Lower leg skin (tissue), 4 donors: ENCODE measurements around the gene KRT3. TPM values are rescaled to one million over a fixed set of nuclear protein-coding genes. Genes with fewer than 3 reads are reported as not detected.
A peak's percentile ranks its signal among the peaks of the same experiment; 100 is the strongest.

Source experiments
- DNase-seq, 2 donors: peaks; one replicate each; pipeline ENCODE4 v3.0.0-alpha.2; 2019; ENCODE audit warnings: low spot score in 2 of 2
- H3K4me3 ChIP-seq: fragments of 200-600 bp; sonication (generic); 2 replicates; pipeline ENCODE4 v1.5.1; 2017; ENCODE audit warnings: mild to moderate bottlenecking, low read depth; ENCODE audit not compliant: poor library complexity, severe bottlenecking
- POLR2A ChIP-seq, 2 donors: fragments of 450-650 bp; IDR thresholded peaks; one replicate each; pipeline ENCODE4 v1.6.1; 2016 to 2017; ENCODE audit warnings: antibody characterized with exemption in 2 of 2, mild to moderate bottlenecking in 1 of 2, moderate library complexity in 1 of 2
- WGBS, 2 donors: methylation state at CpG; one replicate each; pipeline ENCODE4 v1.1.5; 2018; 5-methylcytosine and 5-hydroxymethylcytosine counted together
- intact Hi-C: fragments of 100-400 bp; cut with DNase I; formaldehyde crosslinking; loops from one replicate; pipeline ENCODE4 v1.15.0; 2023; ENCODE audit warnings: low total_unique reads
- total RNA-seq, 4 donors: library from RNA; depleted of rRNA; stranded (reverse); fragments of >200 nt; gene quantifications; one replicate each; pipeline ENCODE4 v1.1.0, GENCODE V29; 2016
- TF ChIP-seq, protein P1 (sequence below), 3 donors: fragments of 450-650 bp; IDR thresholded peaks; one replicate each; pipeline ENCODE4 v1.5.1; 2016; ENCODE audit warnings: antibody characterized with exemption in 3 of 3, mild to moderate bottlenecking in 3 of 3, moderate library complexity in 2 of 3

The KRT3 gene
- total RNA-seq, 4 donors from 2014 or later = not detected

DNA sequence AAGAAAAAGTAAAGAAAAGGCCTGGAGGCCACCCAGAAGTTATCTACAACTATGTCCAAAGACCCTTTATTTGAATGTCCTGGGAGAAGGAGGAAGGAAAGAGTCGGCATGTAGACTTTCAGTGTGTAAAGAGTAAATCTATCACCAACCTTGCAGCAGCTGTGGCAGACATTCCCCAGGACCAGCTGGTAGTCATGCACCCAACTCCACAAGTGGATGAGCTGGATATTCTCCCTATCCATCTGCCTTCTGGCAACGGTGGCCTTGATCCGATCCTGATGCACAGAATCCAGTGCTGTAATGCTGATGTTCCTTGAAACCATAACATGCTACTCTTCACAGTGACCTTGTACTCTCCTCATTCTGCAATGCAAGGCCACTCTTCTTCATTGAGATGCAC is 46.1 kb downstream of the KRT3 start:
- 74 to 75% methylated on average over 3 of the region's 3 CpGs for WGBS, 2 donors
- intact Hi-C loops = no loop called here
- no peak overlapping the region for H3K4me3 ChIP-seq
- no peak for TF ChIP-seq POLR2A (IDR thresholded peaks at IDR 0.05)
- TF ChIP-seq, protein P1, sequence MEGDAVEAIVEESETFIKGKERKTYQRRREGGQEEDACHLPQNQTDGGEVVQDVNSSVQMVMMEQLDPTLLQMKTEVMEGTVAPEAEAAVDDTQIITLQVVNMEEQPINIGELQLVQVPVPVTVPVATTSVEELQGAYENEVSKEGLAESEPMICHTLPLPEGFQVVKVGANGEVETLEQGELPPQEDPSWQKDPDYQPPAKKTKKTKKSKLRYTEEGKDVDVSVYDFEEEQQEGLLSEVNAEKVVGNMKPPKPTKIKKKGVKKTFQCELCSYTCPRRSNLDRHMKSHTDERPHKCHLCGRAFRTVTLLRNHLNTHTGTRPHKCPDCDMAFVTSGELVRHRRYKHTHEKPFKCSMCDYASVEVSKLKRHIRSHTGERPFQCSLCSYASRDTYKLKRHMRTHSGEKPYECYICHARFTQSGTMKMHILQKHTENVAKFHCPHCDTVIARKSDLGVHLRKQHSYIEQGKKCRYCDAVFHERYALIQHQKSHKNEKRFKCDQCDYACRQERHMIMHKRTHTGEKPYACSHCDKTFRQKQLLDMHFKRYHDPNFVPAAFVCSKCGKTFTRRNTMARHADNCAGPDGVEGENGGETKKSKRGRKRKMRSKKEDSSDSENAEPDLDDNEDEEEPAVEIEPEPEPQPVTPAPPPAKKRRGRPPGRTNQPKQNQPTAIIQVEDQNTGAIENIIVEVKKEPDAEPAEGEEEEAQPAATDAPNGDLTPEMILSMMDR (IDR thresholded peaks at IDR 0.05) = no peak
- DNase-seq = peak in 1 of 2 donors; percentile 66

DNA sequence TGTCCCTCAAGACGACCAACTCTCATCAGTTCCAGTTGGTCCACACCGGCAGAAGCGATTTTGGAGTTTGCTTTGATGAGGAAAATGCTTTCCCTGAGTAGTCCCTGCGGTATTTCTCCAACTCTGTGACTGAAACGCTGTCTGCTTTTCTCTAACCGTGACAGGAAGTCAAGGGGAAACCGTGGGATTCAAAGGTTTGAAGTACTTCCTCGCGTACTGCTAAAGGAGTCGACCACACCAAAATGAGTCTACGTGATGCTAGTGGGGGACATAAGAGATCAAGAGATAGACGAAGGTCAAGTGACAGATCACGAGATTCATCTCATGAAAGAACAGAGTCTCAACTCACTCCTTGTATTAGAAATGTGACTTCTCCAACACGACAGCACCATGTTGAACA is 47.3 kb downstream of the KRT3 start:
- TF ChIP-seq, protein P1 (IDR thresholded peaks at IDR 0.05) = no peak
- no peak for TF ChIP-seq POLR2A (IDR thresholded peaks at IDR 0.05)
- peak in 1 of 2 donors; percentile 34 for DNase-seq
- intact Hi-C loops = no loop called here
- H3K4me3 ChIP-seq = no peak overlapping the region
- WGBS, 2 donors = 80 to 82% methylated on average over 14 of the region's 14 CpGs

DNA sequence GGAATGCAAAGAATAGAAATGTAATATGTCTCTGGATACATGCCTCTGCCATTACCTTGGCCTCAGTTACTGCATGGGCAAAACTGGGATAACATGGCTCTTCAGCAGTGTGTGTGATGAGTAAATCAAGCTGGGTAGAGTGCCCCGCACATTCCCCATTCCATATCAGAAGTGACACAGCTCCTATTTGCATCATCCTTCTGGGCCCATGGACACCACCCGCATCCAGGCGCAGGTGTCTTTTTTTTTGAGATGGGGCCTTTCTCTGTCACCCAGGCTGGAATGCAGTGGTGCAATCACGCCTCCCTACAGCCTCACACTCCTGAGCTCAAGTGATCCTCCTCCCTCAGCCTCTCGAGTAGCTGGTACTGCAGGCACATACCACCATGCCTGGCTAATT is 50.4 kb downstream of the KRT3 start:
- no peak overlapping the region for H3K4me3 ChIP-seq
- whole genome bisulfite sequencing, 2 donors = 73 to 84% methylated on average over 5 of the region's 5 CpGs
- peak in 1 of 2 donors; percentile 17 for DNase-seq
- TF ChIP-seq POLR2A (IDR thresholded peaks at IDR 0.05) = no peak
- TF ChIP-seq, protein P1 (IDR thresholded peaks at IDR 0.05) = no peak
- intact Hi-C loops = no loop called here

DNA sequence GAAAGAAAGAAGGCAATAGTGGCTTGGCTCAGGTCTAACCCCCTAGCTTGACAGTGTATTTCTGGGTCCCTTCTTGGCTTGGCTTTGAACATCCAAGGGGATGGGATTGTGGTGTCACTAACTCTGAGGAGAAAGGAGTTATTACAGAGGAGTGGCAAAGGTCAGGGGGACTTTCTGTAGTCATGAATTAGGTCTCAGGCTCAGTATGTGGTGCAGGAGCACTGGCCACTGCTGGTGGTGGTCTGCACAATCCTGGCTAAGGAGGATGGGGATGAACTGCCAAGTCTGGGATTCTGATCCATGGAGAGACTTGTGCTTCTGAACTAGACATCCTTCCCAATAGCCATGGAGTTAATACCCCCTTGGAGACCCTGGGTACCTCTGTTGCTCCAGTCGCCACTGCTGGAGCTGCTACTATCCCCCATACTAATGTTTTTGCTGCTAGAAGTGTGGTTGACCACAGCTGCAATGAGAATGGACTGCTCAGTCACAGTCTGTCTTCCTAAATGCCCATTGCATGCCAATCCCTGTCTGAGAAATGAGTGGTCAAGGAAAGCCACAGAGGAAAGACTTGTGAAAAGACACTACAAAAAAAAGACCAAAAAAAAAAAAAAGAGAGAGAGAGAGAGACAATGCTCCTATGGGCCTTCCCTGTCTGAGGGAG is 51.3 kb downstream of the KRT3 start:
- intact Hi-C loops = no loop called here
- TF ChIP-seq, protein P1 (IDR thresholded peaks at IDR 0.05) = no peak
- no peak for TF ChIP-seq POLR2A (IDR thresholded peaks at IDR 0.05)
- 64 to 67% methylated on average over 1 of the region's 1 CpG for WGBS, 2 donors
- no peak overlapping the region for H3K4me3 ChIP-seq
- peak in 1 of 2 donors; percentile 52 for DNase-seq

DNA sequence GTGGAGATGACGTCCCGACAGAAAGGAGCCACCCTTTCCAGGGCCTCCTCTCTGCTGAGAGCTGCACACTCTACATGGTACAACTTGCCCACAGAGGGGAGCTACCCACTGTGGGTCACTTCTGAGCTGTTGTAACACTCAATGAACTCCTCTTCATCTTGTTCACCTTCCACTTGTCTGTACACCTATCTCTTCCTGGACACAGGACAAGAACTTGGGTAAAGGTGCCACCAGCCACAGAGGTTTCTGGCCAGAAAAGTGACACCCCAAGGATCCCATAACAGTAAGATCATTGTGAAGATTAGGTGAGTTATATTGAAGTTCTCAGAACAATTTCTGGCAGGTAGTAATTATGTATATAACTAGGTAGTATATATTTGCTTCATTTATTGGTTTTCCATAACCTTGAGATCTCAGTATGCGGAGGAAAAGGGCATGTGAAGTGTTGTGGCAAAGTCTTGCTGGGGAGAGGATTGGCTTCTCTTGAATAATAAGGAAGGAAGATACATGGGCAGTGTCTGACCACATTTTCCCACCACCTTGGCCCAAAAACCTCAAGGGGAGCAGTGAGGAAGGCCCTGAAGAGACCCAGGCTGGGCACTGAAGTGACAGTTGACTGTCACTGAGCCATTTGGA is 53.0 kb downstream of the KRT3 start:
- 76 to 90% methylated on average over 2 to 3 of the region's 3 CpGs for whole genome bisulfite sequencing, 2 donors
- peak in 1 of 2 donors; percentile 20 for DNase-seq
- intact Hi-C loops = no loop called here
- H3K4me3 ChIP-seq = no peak overlapping the region
- no peak for TF ChIP-seq POLR2A (IDR thresholded peaks at IDR 0.05)
- TF ChIP-seq, protein P1 (IDR thresholded peaks at IDR 0.05) = no peak
